Pancreas (tissue), 10 donors: ENCODE data around the gene GAR1. TPM values are rescaled to one million over a fixed set of nuclear protein-coding genes. Genes with fewer than 3 reads are reported as not detected.
"Not testable (repeated sequence)": the region's sequence is repeated elsewhere in the genome, so short reads cannot be mapped to it uniquely, and the experiment has no call there.

ENCODE experiments used
- ATAC-seq, 4 donors: fragments of 200-7000 bp; cut with Tn5 transposase; one replicate each; pipeline versions ENCODE4 v1.8.0 to v1.9.1; 2020; ENCODE audit warnings: mild to moderate bottlenecking in 4 of 4, moderate library complexity in 4 of 4
- DNase-seq, 6 donors: peaks; one replicate each; pipeline ENCODE4 v3.0.0-alpha.2; 2020
- FAIRE-seq: peaks from 2 replicates; lab custom pipeline; 2012; peaks lifted over from hg19 to GRCh38; lab: Jason Lieb, UNC
- H3K27ac ChIP-seq, 4 donors: fragments of 200-600 bp; sonication (generic); 1 replicate in 3 of 4; 2 replicates in 1 of 4; pipeline versions ENCODE4 v1.5.0 to v1.8.0; 2020
- H3K27me3 ChIP-seq, 4 donors: fragments of 200-600 bp; one replicate each; pipeline ENCODE4 v1.8.0; 2021
- H3K36me3 ChIP-seq, 3 donors: fragments of 200-600 bp; sonication (generic) in 1 of 3; one replicate each; pipeline versions ENCODE4 v1.5.0 to v1.8.0; 2020 to 2021
- H3K4me1 ChIP-seq, 3 donors: fragments of 200-600 bp; one replicate each; pipeline ENCODE4 v1.8.0; 2021
- H3K4me3 ChIP-seq, 4 donors: fragments of 200-600 bp; sonication (generic) in 2 of 4; one replicate each; pipeline versions ENCODE4 v1.5.0 to v1.8.0; 2020 to 2021
- H3K9me3 ChIP-seq, 4 donors: fragments of 200-600 bp; one replicate each; pipeline ENCODE4 v1.8.0; 2021
- CTCF ChIP-seq, 4 donors: fragments of 200-600 bp; sonication (generic) in 3 of 4; IDR thresholded peaks; one replicate each; pipeline versions ENCODE4 v1.5.0 to v1.8.0; 2021; ENCODE audit warnings: antibody characterized with exemption in 4 of 4
- WGBS, 2 donors: extraction: QIAGEN DNeasy Blood & Tissue Kit; methylation state at CpG; one replicate each; pipeline ENCODE4 v1.1.7; 2013; 5-methylcytosine and 5-hydroxymethylcytosine counted together
- intact Hi-C, 3 donors: fragments of 100-400 bp; cut with DNase I; formaldehyde crosslinking; loops; one replicate each; pipeline versions ENCODE4 v1.11.1 to v1.14.2; 2022
- polyA plus RNA-seq, 2 donors: library from polyadenylated mRNA; stranded (reverse); fragments of 200-250 nt; gene quantifications; one replicate each; pipeline ENCODE4 v1.2.3, GENCODE V29; 2013
- total RNA-seq, 6 donors: library from RNA; stranded (reverse); fragmentation: NEBNext Ultra II Directional in 4 of 6; extraction: Animal tissue kit (Norgen Biotek cat#: 25700) in 4 of 6; gene quantifications; one replicate each; pipeline versions ENCODE4 v1.2.1 to v1.2.4, GENCODE V29; 2021 to 2023
- donor health status: healthy with polysubstance abuse.
- donor health status: DM: no; HTN: no; CAD: no; lungs with moderate emphysema.
- donor health status: DM: no; HTN: no; CAD: no.
- donor health status: control.
- donor health status: control.
- donor health status: Bipolar disorder and iron deficiency.
- donor health status: DM: yes; HTN: yes; CAD: no.
- donor health status: DM: no; HTN: no; CAD: no.
- donor health status: DM: no; HTN: no; CAD: no.
- donor health status: DM: yes; HTN: yes; CAD: no.

Gene GAR1
- total RNA-seq: 1 to 10 TPM; 3.2 to 8.7 (median 6.1) TPM
- polyA plus RNA-seq: 10 to 100 TPM; 12.0 to 13.4 TPM

DNA sequence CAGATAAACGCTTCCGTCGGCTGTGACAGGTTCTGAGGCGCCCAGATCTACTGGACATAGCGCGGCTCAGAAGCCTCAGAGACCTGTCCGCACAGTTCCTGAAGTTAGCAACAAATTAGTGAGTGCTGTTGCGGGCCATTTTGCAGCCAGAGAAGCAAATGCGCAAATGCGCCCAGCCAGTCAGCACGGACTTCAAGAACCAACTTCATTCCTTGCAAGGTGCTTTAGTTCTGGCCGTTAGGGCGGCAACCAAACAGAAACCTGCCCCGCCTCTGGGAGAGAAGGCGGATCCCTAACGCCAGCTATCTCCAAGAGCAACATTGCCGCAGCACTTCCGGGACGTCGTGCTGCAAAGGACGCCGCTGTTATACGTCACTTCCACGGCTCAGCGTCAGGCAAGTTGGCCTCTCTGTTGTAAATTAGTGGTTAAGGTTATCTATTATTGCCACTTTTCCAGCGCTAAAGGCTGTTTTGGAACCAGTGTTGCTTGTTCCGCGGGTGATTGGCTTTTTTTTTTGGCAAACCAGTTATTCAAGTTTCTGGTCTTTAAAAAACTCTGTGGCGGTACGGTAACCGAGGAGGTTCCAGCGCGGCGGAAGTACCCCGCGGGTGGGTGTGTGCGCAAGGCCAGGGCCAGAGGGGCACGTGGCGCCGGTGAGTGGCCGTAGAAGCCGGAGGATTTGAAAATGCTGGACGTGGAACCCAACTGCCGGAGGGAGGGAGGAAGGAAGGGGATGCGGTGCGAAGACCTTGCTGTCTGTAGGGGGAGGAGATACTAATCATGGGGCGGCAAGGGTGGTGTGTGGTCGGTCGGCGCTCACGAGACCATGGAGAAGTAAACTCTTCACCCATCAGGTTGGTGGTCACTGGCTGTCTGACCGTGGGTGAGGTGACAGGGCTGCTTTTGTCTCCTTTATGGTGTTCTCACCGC, at the start of gene GAR1:
TSS of gene GAR1 (plus strand) at position 612 of the 931 bp plus-strand sequence. CDS start 403 bp downstream, outside the sequence.
- peaks cover 0 to 17% (median 0%) of the 10 kb centered on the region in 3 donors for H3K4me1 ChIP-seq
- no peak for TF ChIP-seq CTCF (IDR thresholded peaks at IDR 0.05)
- no peaks in the 10 kb centered on the region for H3K27me3 ChIP-seq
- peak within 1 kb of the TSS; percentile 67 to 83 (median 76) for H3K4me3 ChIP-seq
- peaks cover 0 to 10% (median 0%) of the 10 kb centered on the region in 3 donors for H3K36me3 ChIP-seq
- DNase-seq (peak; percentile 85 to 94 (median 91)), FAIRE-seq (peak; percentile 94), ATAC-seq (peak; percentile 98 to 99 (median 98))
- H3K9me3 ChIP-seq: no peaks in the 10 kb centered on the region
- intact Hi-C loops: no loop called here
- H3K27ac ChIP-seq: peak within 1 kb of the TSS; percentile 69 to 92 (median 90)
- WGBS, 2 donors: 0 to 1% methylated on average over 53 of the region's 53 CpGs

GRCh38 chr4:109782092-109782491, 33.5 kb upstream of the GAR1 start:
- DNase-seq, FAIRE-seq, H3K36me3 ChIP-seq, H3K4me1 ChIP-seq, H3K27ac ChIP-seq, intact Hi-C loops, H3K27me3 ChIP-seq, H3K4me3 ChIP-seq, H3K9me3 ChIP-seq, ATAC-seq: not testable (repeated sequence)
- 88 to 94% methylated on average over 2 of the region's 2 CpGs for WGBS, 2 donors

- H3K27ac ChIP-seq: no peak overlapping the region
- H3K4me3 ChIP-seq: no peak overlapping the region
- DNase-seq: no peak
- no peak for TF ChIP-seq CTCF (IDR thresholded peaks at IDR 0.05)
- 97 to 98% methylated on average over 1 of the region's 1 CpG for WGBS, 2 donors
- ATAC-seq: no peak
- no peaks in the 10 kb centered on the region for H3K4me1 ChIP-seq
- no peaks in the 10 kb centered on the region for H3K9me3 ChIP-seq
- H3K36me3 ChIP-seq: no peaks in the 10 kb centered on the region
- no peaks in the 10 kb centered on the region for H3K27me3 ChIP-seq
- FAIRE-seq: no peak
- intact Hi-C loops: no loop called here
Measured at GRCh38 chr4:109786846-109787245, 28.7 kb upstream of the GAR1 start.

DNA sequence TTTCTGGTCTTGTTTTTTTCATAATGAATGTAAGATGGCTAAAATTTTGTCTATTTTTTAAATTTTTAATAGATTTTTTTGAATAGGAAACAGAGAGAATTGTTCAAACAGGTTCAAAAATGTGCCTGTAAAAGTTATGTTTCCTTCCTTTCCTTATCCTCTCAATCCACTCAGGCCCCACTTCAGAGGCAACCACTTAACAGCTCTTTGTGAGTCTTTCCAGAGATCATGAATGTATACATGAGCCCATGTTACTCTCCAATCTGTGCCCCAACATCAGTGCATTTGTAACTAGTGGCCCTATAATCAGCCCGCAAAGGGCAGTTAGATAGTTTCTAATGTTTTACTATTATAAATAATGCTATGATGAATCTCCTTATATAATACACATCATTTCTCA, 27.8 kb upstream of the GAR1 start:
- WGBS, 2 donors: 91 to 94% methylated on average over 1 of the region's 1 CpG
- intact Hi-C loops: no loop called here
- no peaks in the 10 kb centered on the region for H3K36me3 ChIP-seq
- H3K9me3 ChIP-seq: no peaks in the 10 kb centered on the region
- H3K27me3 ChIP-seq: no peaks in the 10 kb centered on the region
- DNase-seq: no peak
- ATAC-seq: no peak
- FAIRE-seq: no peak
- no peaks in the 10 kb centered on the region for H3K4me1 ChIP-seq
- H3K27ac ChIP-seq: no peak overlapping the region
- H3K4me3 ChIP-seq: no peak overlapping the region
- TF ChIP-seq CTCF (IDR thresholded peaks at IDR 0.05): no peak

GRCh38 chr4:109795059-109795458, 20.5 kb upstream of the GAR1 start:
- intact Hi-C loops: no loop called here
- FAIRE-seq (no peak), DNase-seq (no peak), ATAC-seq (no peak)
- H3K4me1 ChIP-seq: peaks cover 0 to 2% (median 0%) of the 10 kb centered on the region in 3 donors
- H3K27ac ChIP-seq: no peak overlapping the region
- H3K27me3 ChIP-seq: no peaks in the 10 kb centered on the region
- no peaks in the 10 kb centered on the region for H3K9me3 ChIP-seq
- no peaks in the 10 kb centered on the region for H3K36me3 ChIP-seq
- no peak for TF ChIP-seq CTCF (IDR thresholded peaks at IDR 0.05)
- WGBS, 2 donors: 94 to 97% methylated on average over 6 of the region's 6 CpGs
- H3K4me3 ChIP-seq: no peak overlapping the region
